LNCaP clone FGC (cell line): ENCODE data around the gene INCENP.

ENCODE experiments used
- DNase-seq: peaks from one replicate; pipeline ENCODE4 v3.0.0-alpha.2; 2011; ENCODE audit warnings: low read depth
- H3K4me3 ChIP-seq: 2 replicates; pipeline ENCODE4 v1.5.1; 2011; ENCODE audit warnings: mild to moderate bottlenecking, low read depth, low read length, control low read depth
- CTCF ChIP-seq: IDR thresholded peaks from 2 replicates; pipeline ENCODE4 v1.5.1; 2012; ENCODE audit warnings: mild to moderate bottlenecking; ENCODE audit not compliant: control insufficient read depth, insufficient read depth; ENCODE audit errors: extremely low read depth

INCENP gene

GRCh38 chr11:62146476-62147200 lies 22.8 kb downstream of the INCENP start:
- no peak for TF ChIP-seq CTCF
- DNase-seq, result no peak
- H3K4me3 ChIP-seq, result no peak overlapping the region

GRCh38 chr11:62147545-62147944 lies 23.7 kb downstream of the INCENP start:
- TF ChIP-seq CTCF, result no peak
- DNase-seq, result no peak
- no peak overlapping the region for H3K4me3 ChIP-seq

GRCh38 chr11:62148271-62148980 lies 24.6 kb downstream of the INCENP start:
- no peak overlapping the region for H3K4me3 ChIP-seq
- TF ChIP-seq CTCF, result no peak
- no peak for DNase-seq

GRCh38 chr11:62149986-62150886 lies 26.4 kb downstream of the INCENP start:
- no peak for DNase-seq
- no peak overlapping the region for H3K4me3 ChIP-seq
- no peak for TF ChIP-seq CTCF

GRCh38 chr11:62150887-62151736 lies 27.3 kb downstream of the INCENP start:
- H3K4me3 ChIP-seq, result no peak overlapping the region
- no peak for TF ChIP-seq CTCF
- no peak for DNase-seq

- H3K4me3 ChIP-seq, result no peak overlapping the region
- TF ChIP-seq CTCF, result no peak
- no peak for DNase-seq
These were observed 27.9 kb downstream of the INCENP start for GRCh38 chr11:62151737-62152102.
